ENCODE data around the gene RAB7B.

The RAB7B gene

DNA sequence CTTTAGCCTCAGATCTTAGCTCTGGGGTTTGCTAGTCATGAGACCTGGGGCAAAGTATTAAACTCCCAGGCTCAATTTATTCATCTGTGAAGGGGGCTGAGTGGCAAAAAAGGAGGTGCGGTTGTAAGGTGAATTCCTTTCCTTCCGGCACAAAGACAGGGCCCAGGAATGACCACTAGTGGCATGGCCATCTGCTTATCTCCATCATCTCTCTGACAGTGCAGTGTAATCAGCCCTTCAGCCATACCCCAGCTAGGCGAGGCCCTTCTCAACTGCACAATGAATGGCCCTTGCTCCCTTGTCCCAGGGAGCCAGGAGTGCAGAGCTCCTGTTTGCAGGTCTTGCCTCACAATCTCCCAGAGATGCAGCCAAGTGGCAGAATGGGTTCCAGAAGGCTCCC, 54.3 kb downstream of the RAB7B start:
- no peak for DNase-seq (ENCODE audit: low spot score)

DNA sequence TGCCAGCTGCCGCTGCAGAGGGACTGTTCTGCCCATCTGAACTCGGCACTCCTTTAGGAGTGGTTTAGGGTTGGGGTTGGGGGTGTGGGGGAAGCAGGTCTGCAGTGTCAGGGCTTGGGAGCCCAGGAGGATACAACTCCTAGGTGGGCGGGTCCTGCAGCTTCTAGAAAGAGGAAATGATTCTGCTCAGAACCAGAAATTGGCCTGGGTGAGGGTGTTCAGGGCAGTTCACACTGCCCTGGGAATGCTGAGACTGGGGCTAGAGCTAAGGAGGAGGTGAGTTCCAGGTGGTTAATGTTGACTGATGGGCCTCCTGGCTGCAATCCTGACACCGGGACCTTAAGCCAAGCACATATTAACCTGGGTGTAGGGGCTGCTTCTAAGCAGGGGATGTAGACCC, 55.2 kb downstream of the RAB7B start:
- DNase-seq (ENCODE audit: low spot score) = no peak

DNA sequence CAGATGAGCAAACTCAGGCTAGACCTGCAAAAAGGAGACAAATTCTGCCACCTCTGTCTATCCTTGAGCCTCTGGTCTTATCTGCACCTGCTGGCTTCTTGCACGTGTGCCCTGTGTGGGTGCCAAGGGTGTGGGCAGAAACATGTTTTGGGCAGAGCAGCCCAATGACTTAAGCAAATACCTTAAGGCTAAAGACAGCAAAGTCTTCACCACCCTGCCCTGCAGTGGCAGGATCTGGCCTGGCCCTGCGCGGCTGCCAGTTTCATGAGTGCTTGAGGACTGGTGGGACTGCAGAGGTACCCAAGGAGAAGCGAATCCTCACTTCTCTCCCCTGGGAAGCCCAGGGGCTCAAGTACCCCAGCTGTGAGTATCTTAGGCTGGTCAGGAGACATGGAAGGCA, 56.2 kb downstream of the RAB7B start:
- DNase-seq (ENCODE audit: low spot score) = no peak

DNA sequence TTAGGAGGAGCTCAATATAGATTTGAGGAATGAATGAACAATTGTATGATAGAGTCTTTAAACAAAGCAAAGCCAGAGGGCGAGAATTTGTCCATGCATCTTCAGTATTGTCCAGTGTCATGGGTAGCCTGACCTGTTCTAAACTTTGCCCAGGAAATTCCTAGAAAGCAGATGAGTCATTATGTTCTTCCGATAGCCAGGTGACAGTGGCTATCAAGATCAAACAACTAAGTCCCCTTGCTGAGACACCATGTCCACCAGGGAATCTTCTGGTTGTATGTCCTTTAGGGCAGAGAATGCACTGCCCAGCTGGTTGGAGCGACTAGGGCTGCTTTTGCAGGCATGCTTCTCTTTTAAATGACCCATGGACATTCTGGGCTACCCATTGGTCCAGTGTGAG, 58.1 kb downstream of the RAB7B start:
- no peak for DNase-seq (ENCODE audit: low spot score)

DNA sequence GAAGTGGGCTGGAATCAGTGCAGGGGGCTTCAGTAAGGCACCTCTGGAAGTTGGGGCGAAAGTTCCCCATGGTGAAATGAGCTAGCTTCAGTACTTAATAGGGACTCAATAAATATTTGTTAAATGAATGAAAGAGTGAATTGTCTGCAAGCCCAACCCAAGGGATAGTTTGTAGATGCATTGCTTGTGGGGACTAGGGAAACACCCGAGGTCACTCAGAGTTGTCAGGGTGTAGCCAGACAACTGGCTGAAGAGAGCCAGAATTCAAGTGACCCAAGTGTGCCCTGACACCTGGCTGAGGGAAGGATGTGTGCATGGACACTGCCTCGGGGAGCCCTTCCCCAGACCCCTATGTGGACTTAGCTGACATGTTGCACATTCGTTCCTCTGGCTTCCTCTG, 58.7 kb downstream of the RAB7B start:
- no peak for DNase-seq (ENCODE audit: low spot score)

DNA sequence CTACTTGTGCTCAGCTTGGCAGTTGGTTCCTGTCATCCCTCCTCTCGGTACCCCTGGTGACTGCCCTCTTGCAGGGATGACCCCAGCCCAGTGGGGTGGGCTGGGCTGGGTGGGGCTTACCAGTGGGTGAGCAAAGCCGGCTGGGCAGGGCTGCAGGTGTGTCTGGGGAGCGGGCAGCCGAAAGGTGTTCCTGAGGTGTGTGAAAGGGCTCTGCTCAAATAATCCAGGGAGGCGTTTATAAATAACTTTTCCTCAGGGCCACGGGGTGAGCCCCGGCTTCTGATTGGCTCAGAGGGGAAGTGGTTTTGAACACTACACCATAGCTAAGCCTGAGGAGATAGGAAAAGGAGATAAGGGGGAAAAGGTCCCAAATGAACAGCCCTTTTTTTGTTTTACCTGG, 60.0 kb downstream of the RAB7B start, which contains the start of gene SLC26A9:
Gene SLC26A9 (minus strand): TSS at position 212 of the 400 bp plus-strand sequence. CDS start 7,636 bp downstream, outside the sequence.
- DNase-seq (ENCODE audit: low spot score) = no peak

DNA sequence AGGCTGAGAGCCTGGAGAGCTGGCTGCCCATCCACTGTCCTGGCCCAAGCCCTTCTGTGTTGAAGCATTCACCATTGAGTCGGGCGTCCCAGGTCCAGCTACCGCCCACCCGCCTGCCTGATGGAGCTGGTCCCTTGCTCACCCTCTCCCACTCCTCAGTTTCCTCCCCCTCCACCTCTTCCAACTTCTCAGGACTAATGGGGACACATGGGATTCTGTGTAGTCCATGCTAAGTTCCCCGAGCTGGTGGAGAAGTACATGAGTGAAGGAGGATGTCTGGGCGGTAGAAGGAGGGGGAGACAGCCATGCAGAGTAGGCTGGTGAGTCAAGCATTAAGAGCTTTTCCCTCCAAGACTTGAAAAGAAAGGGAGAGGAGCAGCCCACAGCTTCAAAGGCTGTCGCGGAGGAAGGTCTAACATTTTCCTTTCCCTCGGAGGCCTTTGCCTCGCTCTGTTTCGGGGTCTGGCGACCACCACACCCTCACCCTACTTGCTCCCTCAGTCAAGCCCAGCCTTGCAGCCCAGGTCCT, 60.5 kb downstream of the RAB7B start:
- DNase-seq (ENCODE audit: low spot score) = no peak

DNA sequence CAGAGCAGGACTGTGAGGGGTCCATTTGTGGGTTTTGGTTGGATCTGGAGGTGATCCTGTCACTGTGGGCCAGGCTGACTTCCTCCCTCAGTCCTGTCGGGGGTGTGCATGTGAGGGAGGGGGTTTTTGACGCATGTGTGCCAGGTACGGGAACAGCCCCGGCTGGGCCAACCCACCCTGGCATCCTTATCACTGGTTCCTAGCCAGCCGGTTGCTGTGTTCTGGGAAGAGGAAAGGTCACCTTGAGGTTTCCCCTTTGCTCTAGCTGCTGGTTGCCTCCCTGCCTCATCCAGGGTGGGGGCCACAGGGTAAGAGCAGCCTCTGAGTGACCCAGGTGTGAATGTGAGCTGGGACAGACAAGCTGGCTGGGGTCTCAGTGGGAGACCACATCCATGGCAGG, 62.5 kb downstream of the RAB7B start:
- no peak for DNase-seq (ENCODE audit: low spot score)

DNA sequence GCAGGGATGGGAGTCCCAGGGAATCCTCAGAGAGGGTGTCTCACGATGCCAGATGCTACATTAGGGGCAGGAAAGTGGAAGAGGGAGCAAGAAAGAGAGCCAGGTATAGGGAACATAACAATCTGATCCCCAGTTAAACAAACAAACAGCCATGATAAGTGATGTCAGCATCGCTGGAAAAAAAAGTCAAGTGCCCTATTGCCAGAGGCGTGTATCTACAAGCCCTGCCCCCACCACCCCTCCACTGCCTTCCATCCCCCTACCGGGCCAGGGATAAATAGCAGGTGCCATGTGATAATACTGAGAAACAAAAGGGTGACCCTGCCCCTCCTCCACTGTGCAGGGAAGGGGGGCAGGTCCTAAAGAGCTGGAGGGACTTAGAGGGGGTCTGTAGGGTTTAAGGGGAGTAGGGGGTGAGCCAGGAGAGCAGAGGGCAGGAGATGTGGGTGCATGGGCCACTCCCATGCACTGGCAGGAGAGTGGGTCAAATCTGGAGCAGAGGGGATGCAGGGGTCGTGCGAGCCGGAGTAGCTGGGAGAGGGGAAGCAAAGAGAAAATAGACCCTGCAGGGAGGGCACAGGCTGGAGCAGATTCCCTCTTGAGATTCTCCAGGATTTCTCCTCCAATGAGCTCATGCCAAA, 63.4 kb downstream of the RAB7B start:
- DNase-seq (ENCODE audit: low spot score) = no peak

DNA sequence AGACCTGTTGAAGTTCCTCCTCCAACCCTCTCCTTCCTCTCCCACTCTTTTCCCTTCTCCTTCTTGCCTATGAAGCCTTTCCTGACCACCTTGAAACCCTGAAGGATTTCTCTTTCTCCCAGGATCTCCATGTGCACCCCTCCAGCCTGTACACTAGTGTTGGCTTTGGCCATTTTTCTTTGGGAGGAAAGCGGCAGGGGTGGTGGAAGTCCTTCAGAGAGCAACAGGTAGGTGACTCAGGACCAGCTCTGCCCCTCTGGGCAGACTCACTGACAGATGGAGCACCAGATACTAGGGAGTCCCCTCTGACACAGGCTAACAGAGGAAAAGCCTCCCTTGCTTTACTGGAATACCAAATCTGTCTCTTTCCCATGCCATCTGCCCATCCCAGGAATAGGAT, 64.5 kb downstream of the RAB7B start:
- no peak for DNase-seq (ENCODE audit: low spot score)

DNA sequence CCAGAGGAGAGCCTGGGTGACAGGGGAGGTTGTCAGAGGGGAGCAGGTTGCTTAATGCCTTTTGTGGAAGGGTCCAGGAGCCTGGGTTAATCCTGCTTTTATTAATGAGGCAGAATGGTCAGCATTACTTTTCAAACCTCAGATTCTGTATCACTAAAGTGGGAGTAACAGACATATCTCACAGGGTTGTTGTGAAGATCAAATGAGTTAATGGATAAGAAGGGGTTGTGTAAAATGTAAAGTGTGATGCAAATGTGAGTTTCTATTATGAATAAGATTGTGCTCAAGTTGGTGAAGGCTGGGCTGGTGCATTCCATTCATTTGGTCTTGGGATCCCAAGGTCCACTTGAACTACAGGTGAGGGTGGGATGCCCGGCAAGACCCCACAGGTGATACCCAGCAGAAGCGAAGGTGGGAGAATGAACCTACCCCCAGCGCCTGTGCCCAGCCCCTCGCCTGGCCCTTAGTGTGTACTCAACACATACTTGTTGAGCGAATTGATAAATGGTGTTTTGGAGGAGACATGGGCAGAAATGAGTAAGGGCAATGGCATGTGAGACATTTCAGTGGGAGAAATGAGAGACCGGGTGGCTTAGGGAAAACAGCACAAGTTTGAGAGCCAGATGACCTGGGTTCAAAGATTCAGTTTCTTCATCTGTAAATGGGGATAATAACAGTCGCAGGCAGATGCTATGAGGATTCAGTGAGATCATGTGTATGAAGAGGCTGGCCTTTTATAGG, 66.2 kb downstream of the RAB7B start:
- DNase-seq (ENCODE audit: low spot score) = no peak

DNA sequence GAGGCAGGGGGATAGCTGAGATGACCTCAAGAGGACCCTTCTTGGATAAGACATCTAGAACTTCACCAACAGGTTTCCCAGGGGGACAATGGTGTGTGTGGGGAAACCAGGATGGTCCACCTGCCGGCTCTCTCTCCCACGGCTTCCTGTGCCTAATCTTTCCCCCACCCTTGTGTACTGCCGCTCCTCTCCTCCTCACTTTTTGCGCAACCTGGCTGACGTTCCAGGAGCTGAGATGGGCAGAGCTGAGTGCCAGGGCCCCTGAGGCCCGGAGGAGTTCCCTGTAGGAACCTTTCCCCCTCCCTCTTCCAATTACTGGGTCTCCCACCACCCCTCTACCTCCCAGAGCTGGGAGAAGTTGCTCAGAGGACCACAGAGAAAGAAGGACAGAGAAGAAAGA, 66.9 kb downstream of the RAB7B start:
- DNase-seq (ENCODE audit: low spot score) = no peak

DNA sequence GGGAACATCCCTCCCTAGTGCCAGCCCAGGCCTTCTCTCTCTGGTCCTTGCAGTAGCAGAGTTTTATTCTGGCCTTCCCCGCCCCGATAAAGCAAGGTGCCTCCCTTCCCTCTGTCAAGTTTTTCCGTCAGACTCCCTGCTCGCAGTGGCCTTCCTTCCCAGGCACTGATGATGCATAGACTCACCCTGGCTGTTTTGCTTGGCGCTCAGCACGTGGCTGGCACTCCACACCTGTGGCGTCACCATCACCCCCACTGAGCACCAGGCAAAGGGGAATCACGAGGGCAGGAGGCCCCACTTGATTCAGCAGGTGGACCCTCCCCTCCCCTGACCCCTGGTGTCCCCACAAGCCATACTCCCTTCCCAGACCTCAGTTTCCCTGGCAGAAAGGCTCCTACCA, 67.3 kb downstream of the RAB7B start:
- DNase-seq (ENCODE audit: low spot score) = no peak

DNA sequence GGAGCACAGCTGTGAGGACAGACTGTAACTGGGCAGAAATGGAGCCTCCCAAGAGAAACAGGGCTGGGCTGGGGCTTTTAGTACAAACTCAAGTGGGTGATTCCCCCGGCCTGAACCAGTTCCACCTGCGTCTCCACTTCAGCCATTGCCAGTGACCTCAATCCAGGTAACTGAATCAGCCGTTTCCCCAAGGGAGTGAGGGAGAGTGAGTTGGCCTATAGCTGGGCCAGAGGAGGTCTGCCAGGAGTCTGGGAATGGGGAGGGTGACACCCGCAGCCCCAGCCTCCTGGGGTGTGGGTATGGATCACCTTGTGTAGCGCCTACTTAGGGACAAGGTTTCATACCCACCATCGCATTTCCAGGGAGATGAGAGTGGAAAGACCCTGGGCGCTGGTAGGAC, 68.4 kb downstream of the RAB7B start:
- DNase-seq (ENCODE audit: low spot score) = no peak

DNA sequence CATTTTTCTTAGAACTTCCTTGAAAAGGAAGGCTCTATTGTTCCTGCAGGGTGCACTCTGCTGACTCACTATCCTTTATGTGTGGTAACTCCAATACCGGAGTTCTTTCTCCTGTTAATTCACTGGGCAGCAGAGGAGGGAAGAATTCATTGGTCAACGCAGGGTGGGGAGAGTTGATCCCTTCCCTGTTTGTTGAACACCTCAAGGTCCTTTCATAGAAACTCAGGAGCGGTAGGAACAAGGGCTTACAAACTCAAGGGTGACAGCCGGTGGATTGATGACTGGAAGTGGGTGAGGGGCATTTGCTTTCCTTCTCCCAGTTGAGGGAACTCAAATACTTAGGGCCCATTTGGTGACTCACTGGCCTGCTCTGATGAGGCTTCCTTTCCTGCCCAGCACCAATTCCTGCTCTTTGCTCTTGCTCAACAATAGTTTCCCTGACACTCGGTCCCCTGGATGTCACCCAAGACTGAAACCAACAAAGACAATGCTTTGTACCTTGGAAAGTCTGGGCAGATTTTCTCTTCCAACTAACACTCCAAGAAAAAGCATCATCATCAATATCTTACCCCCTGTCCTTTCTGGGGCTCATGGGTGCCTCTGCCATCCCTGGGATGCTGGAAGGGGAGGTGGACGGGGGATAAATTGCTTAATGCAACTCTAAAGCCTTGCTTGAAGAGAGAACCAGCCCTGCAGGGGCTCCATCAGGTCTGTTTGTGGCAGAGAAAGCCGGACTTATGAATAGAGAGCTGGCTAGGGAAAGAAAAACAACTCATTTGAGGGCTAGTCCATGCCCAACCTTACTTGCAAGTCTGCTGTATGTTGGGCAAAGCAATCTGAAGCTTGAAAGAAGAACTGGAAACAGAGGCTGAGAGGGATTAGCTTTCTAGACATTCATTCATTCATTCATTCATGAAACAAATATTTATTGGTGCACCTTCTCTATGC, 69.2 kb downstream of the RAB7B start:
- no peak for DNase-seq (ENCODE audit: low spot score)

DNA sequence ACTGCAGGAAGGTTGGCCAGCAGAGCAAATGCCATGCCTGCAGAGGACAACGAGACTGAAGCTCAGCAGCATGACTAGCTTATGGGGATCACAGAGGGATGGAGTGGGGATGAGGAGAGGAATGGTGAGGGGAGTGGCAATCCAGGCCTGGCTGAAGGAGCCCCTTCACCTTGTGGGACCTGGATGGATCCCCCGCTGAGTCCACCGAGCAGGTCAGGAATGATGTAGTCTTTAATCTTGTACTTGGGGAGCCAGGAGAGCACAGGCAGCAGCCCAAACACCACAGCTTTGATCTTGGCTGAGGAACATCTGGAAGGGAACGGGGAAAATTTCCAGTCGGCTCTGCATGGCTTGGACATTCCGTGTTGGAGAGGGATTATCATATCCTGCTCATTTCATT, 70.4 kb downstream of the RAB7B start:
- DNase-seq (ENCODE audit: low spot score) = no peak

DNA sequence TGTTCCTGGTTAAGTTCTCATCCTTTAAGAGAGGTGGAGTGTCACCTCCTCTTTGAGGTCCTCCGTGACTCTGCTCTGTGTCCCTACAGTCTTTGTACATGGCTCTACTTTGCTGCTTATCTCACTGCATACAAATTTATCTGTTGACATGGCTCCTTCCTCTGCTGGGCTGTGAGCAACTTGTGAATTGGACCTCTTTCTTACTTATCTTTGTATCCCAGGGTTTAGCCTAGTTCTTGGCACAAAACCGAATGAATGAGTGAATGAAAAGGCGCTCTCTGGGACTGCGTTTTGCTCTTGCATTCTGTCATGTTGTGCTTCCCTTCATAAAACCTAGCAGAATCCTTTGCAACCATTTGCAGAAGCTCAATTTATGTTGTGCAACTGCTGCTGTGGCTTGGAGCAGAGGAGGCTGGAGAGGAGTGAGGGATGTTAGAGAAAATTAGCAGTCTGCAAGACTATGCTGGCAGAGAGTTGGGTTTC, 72.4 kb downstream of the RAB7B start:
- no peak for DNase-seq (ENCODE audit: low spot score)

DNA sequence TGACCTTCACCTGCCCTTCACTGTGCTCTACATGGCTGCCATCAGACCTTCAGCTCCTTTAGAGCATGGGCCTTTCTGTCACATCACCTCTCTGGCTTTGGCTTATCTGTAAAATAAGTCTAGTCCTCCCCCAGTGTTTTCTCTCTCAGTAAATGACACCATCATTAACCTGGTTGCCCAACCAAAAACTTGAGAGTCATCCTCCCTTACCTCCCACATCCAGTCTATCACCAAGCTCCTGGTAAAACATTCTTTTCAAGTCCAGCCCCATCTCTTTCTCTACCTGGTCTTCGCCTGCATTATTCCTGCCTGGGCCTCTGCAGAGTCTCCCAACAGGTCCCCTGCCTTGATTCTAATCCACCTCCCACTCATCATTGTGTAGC, 73.0 kb downstream of the RAB7B start:
- DNase-seq (ENCODE audit: low spot score) = no peak

DNA sequence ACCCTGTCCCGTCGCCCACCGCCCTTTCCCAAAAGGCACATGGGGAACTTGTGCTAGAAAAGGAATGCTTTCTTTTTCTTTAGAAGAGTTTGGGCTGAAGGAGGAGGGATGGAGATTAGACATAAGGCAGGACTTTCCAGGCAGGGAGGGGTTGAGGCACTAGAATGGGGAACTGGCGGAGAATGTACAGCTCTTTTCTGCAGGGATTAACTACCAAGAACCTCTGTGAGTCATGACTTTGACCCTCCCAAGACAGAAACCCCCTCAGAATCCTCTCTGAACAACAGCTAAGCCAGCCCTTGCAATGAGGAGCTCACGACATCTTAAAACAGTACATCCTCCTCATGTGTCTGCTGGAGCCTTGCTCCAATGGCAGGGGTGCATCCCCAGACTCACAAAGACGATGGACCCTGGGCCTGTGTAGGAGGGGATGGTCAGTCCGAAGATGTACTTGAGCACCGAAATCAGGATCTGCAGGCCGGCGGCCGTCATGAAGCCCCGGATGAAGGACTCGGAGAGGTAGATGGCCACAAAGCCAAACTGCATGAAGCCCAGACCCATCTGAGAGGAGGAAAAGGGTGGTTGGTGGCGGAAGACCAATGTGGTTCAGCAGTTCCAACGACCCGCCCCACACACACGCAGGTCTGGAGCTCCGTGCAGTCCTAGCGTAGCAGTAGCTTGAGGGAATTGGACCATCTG, 73.5 kb downstream of the RAB7B start:
- no peak for DNase-seq (ENCODE audit: low spot score)

DNA sequence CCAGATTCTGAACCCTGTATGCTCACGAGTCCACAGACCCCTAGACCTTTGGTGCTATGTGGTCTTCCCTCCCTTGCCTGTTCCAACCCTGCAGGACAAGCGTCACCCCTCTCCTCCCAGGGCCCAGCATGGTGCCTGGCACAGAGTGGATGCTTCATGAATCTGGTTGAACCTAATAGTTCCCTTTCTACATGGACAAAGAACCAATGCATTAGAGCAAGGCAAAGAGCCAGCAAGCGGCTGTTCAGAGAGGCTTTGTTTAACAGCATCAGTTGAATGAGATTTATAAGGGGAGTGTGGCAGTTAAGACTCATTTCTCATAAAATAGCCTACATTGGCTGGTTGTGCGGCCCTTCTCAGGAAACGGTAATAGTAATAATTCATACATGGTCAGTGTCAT, 74.9 kb downstream of the RAB7B start:
- peak; percentile 96 for DNase-seq (ENCODE audit: low spot score)

DNA sequence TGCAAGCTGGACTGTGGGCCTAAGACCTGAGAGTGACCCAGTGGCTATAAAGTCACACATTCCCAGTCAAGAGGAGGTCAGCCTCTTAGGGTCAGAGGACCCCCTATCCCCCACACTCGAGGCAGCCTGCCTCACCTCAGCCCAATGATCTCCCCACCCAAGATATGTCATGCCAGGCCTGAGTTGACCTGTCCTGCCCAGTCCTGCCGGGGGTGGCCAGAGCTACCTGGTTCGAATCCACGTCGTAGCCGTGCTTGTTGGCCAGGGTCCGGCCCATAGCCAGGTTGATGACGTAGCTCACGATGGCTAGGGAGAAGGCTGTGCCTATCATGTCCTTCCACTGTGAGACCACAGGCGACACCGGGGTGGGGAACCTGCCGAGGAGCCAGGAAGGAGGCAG, 75.5 kb downstream of the RAB7B start:
- no peak for DNase-seq (ENCODE audit: low spot score)

DNA sequence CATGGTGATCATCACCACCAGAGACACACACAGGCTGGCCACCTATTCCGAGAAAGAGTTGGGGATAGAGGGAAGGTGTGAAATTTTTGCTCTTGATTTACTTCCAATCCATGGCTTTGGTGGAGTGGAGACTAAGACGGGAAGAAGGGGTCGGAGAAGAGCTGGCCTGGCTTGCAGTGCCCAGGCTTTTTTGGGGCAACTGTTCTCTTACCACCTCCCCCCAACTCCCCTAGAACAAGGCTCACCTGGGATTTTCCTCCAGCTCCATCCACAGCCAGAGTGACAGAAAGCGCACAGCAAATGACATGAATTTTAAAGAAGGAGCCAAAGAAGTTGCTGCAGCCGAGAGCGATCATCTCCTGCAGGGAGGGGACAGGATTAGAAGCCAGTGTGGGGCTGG, 75.9 kb downstream of the RAB7B start:
- no peak for DNase-seq (ENCODE audit: low spot score)
